HG03575 (cell line): ENCODE data around the gene TAS1R3.

Experiments used
- ATAC-seq: cut with Tn5 transposase; IDR thresholded peaks from one replicate; pipeline ENCODE4 v1.9.1; 2021; ENCODE audit not compliant: unreplicated experiment, insufficient number of reproducible peaks, low FRiP score; ENCODE audit errors: extremely low read depth

The TAS1R3 gene

GRCh38 chr1:1331068-1331965, at the start of gene TAS1R3:
TAS1R3 (plus strand) TSS chr1:1331280; CDS start chr1:1331346, 66 bp downstream.
- ATAC-seq: no peak

- ATAC-seq: no peak
Observed at GRCh38 chr1:1281533-1282321, 49.4 kb upstream of the TAS1R3 start.

- ATAC-seq: no peak
Observed at GRCh38 chr1:1282998-1283397, 48.1 kb upstream of the TAS1R3 start.

GRCh38 chr1:1283821-1284220, 47.3 kb upstream of the TAS1R3 start:
- no peak for ATAC-seq

- ATAC-seq: no peak
Observed at GRCh38 chr1:1284221-1285101, 46.6 kb upstream of the TAS1R3 start.

GRCh38 chr1:1285102-1285571, 45.9 kb upstream of the TAS1R3 start:
- ATAC-seq: no peak

- ATAC-seq: no peak
Observed at GRCh38 chr1:1285611-1286311, 45.3 kb upstream of the TAS1R3 start.

- ATAC-seq: no peak
Observed at GRCh38 chr1:1286313-1287261, 44.5 kb upstream of the TAS1R3 start.

- ATAC-seq: no peak
Observed at GRCh38 chr1:1287288-1288110, 43.6 kb upstream of the TAS1R3 start.

- no peak for ATAC-seq
Observed at GRCh38 chr1:1290238-1290731, 40.8 kb upstream of the TAS1R3 start.

- no peak for ATAC-seq
Observed at GRCh38 chr1:1291023-1291528, 40.0 kb upstream of the TAS1R3 start.

- ATAC-seq: no peak
Observed at GRCh38 chr1:1291548-1292441, 39.3 kb upstream of the TAS1R3 start.

- no peak for ATAC-seq
Observed at GRCh38 chr1:1292442-1292779, 38.7 kb upstream of the TAS1R3 start.

- ATAC-seq: no peak
Observed at GRCh38 chr1:1292851-1293250, 38.2 kb upstream of the TAS1R3 start.
